Erythroblast (primary cell): ENCODE measurements around the gene RAX2.

ENCODE experiments used
- DNase-seq, 2 experiments: peaks; one replicate each; lab custom pipeline; 2025; lab: John Stamatoyannopoulos, UW
- GATA1 ChIP-seq: IDR thresholded peaks from 2 replicates; pipeline ENCODE4 v1.6.1; 2011; ENCODE audit warnings: low read depth, mild to moderate bottlenecking, control low read depth, low read length, moderate library complexity
- POLR2A ChIP-seq: IDR thresholded peaks from 2 replicates; pipeline ENCODE4 v1.6.1; 2011; ENCODE audit warnings: mild to moderate bottlenecking, low read length

RAX2 gene

GRCh38 chr19:3746371-3747056 is 25.5 kb downstream of the RAX2 start:
- DNase-seq = no peak
- TF ChIP-seq GATA1 (no peak), POLR2A (no peak)

GRCh38 chr19:3745363-3746045 is 26.5 kb downstream of the RAX2 start:
- no peak for TF ChIP-seq GATA1
- no peak for TF ChIP-seq POLR2A
- DNase-seq = no peak

- no peak for TF ChIP-seq POLR2A
- no peak for TF ChIP-seq GATA1
- no peak for DNase-seq
Measured at GRCh38 chr19:3743486-3743885, 28.5 kb downstream of the RAX2 start.

- TF ChIP-seq POLR2A (no peak), GATA1 (no peak)
- DNase-seq = no peak
Measured at GRCh38 chr19:3740431-3740830, 31.6 kb downstream of the RAX2 start.

- no peak for DNase-seq
Measured at GRCh38 chr19:3738477-3739220, 33.4 kb downstream of the RAX2 start.

GRCh38 chr19:3737487-3738205 is 34.4 kb downstream of the RAX2 start:
- no peak for DNase-seq
- TF ChIP-seq GATA1 = no peak
- no peak for TF ChIP-seq POLR2A

More at GRCh38 chr19:3738477-3739220, 33.4 kb downstream of the RAX2 start:
- TF ChIP-seq GATA1 (no peak), POLR2A (no peak)

GRCh38 chr19:3736106-3736724 is 35.8 kb downstream of the RAX2 start:
- DNase-seq = no peak
- TF ChIP-seq GATA1 (no peak), POLR2A (no peak)

GRCh38 chr19:3734310-3734600 is 37.8 kb downstream of the RAX2 start:
- DNase-seq = no peak
- TF ChIP-seq POLR2A (no peak), GATA1 (no peak)

GRCh38 chr19:3733549-3734309 is 38.3 kb downstream of the RAX2 start:
- TF ChIP-seq GATA1 (no peak), POLR2A (no peak)

GRCh38 chr19:3732108-3732507 is 39.9 kb downstream of the RAX2 start:
- no peak for DNase-seq
- no peak for TF ChIP-seq POLR2A
- no peak for TF ChIP-seq GATA1

More at GRCh38 chr19:3733549-3734309, 38.3 kb downstream of the RAX2 start:
- no peak for DNase-seq

- no peak for TF ChIP-seq POLR2A
- no peak for TF ChIP-seq GATA1
- no peak for DNase-seq
Measured at GRCh38 chr19:3730457-3730958, 41.5 kb downstream of the RAX2 start.

- TF ChIP-seq GATA1 = no peak
- no peak for TF ChIP-seq POLR2A
- no peak for DNase-seq
Measured at GRCh38 chr19:3725640-3726310, 46.3 kb downstream of the RAX2 start.
